Body of pancreas (tissue), 4 donors: ENCODE data around the gene C7orf57. TPM values are rescaled to one million over a fixed set of nuclear protein-coding genes. Genes with fewer than 3 reads are reported as not detected.

ENCODE experiments used
- ATAC-seq: fragments of 150-250 bp; one replicate; pipeline ENCODE4 v1.9.1; 2016
- DNase-seq, 4 donors: peaks; one replicate each; pipeline ENCODE4 v3.0.0-alpha.2; 2019
- H3K27ac ChIP-seq, 4 donors: fragments of 200-600 bp; sonication (generic); 1 replicate in 3 of 4; 2 replicates in 1 of 4; pipeline versions ENCODE4 v1.5.1 to v1.6.1; 2016 to 2019; ENCODE audit warnings: mild to moderate bottlenecking in 1 of 4, mixed read lengths in 1 of 4, moderate library complexity in 1 of 4
- H3K27me3 ChIP-seq, 2 donors: fragments of 200-600 bp; sonication (generic); one replicate each; pipeline ENCODE4 v1.6.0; 2016; ENCODE audit warnings: mild to moderate bottlenecking in 1 of 2
- H3K36me3 ChIP-seq, 2 donors: fragments of 200-600 bp; sonication (generic); replicated peaks in 1 of 2; 2 replicates each; pipeline ENCODE4 v1.5.1; 2016; ENCODE audit warnings: low read depth in 2 of 2; ENCODE audit not compliant: insufficient read depth in 1 of 2
- H3K4me1 ChIP-seq: fragments of 200-600 bp; sonication (generic); one replicate; pipeline ENCODE4 v1.6.0; 2016
- H3K4me3 ChIP-seq, 2 donors: fragments of 200-600 bp; sonication (generic); 1 replicate in 1 of 2; 2 replicates in 1 of 2; pipeline ENCODE4 v1.5.1; 2016 to 2019
- H3K9me3 ChIP-seq, 3 donors: fragments of 200-600 bp; sonication (generic); 1 replicate in 2 of 3; 2 replicates in 1 of 3; pipeline ENCODE4 v1.5.1; 2016
- CTCF ChIP-seq, 7 experiments: fragments of 450-650 bp in 4 of 7; fragments of 200-600 bp in 3 of 7; sonication (generic) in 3 of 7; IDR thresholded peaks; one replicate each; pipeline ENCODE4 v1.5.1; 2016 to 2019; ENCODE audit warnings: antibody characterized with exemption in 7 of 7
- POLR2A ChIP-seq, 3 donors: fragments of 450-650 bp; IDR thresholded peaks; one replicate each; pipeline ENCODE4 v1.6.1; 2016; ENCODE audit warnings: antibody characterized with exemption in 3 of 3, mild to moderate bottlenecking in 2 of 3
- WGBS, 2 donors: methylation state at CpG; one replicate each; pipeline ENCODE4 v1.1.5; 2017; 5-methylcytosine and 5-hydroxymethylcytosine counted together
- intact Hi-C: fragments of 100-400 bp; cut with DNase I; formaldehyde crosslinking; loops from one replicate; pipeline ENCODE4 v1.15.1; 2023
- total RNA-seq, 2 donors: library from RNA; depleted of rRNA; stranded (reverse); fragments of >200 nt; gene quantifications; one replicate each; pipeline ENCODE4 v1.1.0, GENCODE V29; 2016

The C7orf57 gene
- total RNA-seq, 2 donors from 2014 or later, result 0.26 TPM; not detected in 1

- H3K4me1 ChIP-seq, result peaks cover 20% of the 10 kb centered on the region
- no peak for DNase-seq
- no peaks in the 10 kb centered on the region for H3K27me3 ChIP-seq
- no peaks in the 10 kb centered on the region for H3K9me3 ChIP-seq
- no peak overlapping the region for H3K27ac ChIP-seq
- intact Hi-C loops, result loop anchor here (5.0 kb wide), 1 partner anchor 114 kb away; the partner anchor contains the start of gene HUS1
- 82 to 83% methylated on average over 8 to 10 of the region's 10 CpGs for WGBS, 2 donors
- H3K4me3 ChIP-seq, result no peak overlapping the region
- no peaks in the 10 kb centered on the region for H3K36me3 ChIP-seq
- TF ChIP-seq CTCF (IDR thresholded peaks at IDR 0.05) (no peak), POLR2A (IDR thresholded peaks at IDR 0.05) (no peak)
- no peak for ATAC-seq
These were observed 56.4 kb downstream of the C7orf57 start for GRCh38 chr7:48091506-48092433.

GRCh38 chr7:48094861-48095293 is 59.5 kb downstream of the C7orf57 start:
- TF ChIP-seq CTCF (IDR thresholded peaks at IDR 0.05) (no peak), POLR2A (IDR thresholded peaks at IDR 0.05) (no peak)
- H3K27ac ChIP-seq, result no peak overlapping the region
- WGBS, 2 donors, result 90 to 92% methylated on average over 3 of the region's 3 CpGs
- H3K4me3 ChIP-seq, result no peak overlapping the region
- no peaks in the 10 kb centered on the region for H3K9me3 ChIP-seq
- ATAC-seq (no peak), DNase-seq (no peak)
- intact Hi-C loops, result loop anchor here (5.0 kb wide), 1 partner anchor 118 kb away; the partner anchor contains the start of gene HUS1
- H3K36me3 ChIP-seq, result no peaks in the 10 kb centered on the region
- H3K4me1 ChIP-seq, result peaks cover 8% of the 10 kb centered on the region
- H3K27me3 ChIP-seq, result no peaks in the 10 kb centered on the region

GRCh38 chr7:48096273-48096672 is 60.9 kb downstream of the C7orf57 start:
- ATAC-seq, result no peak
- Histone ChIP-seq H3K27ac (peak overlapping the region in 1 of 4 donors; percentile 9), H3K36me3 (peaks cover 0 to 2% of the 10 kb centered on the region in 2 donors), H3K27me3 (no peaks in the 10 kb centered on the region), H3K4me1 (no peaks in the 10 kb centered on the region), H3K4me3 (no peak overlapping the region), H3K9me3 (no peaks in the 10 kb centered on the region)
- 74 to 87% methylated on average over 2 of the region's 2 CpGs for WGBS, 2 donors
- intact Hi-C loops, result no loop called here
- TF ChIP-seq POLR2A (IDR thresholded peaks at IDR 0.05), result no peak
- TF ChIP-seq CTCF (IDR thresholded peaks at IDR 0.05), result no peak
- DNase-seq, result peak in 1 of 4 donors; percentile 35

GRCh38 chr7:48097521-48098231 is 62.3 kb downstream of the C7orf57 start:
- Histone ChIP-seq H3K9me3 (no peaks in the 10 kb centered on the region), H3K36me3 (peaks cover 0 to 7% of the 10 kb centered on the region in 2 donors), H3K4me3 (no peak overlapping the region), H3K27me3 (no peaks in the 10 kb centered on the region), H3K27ac (peak overlapping the region in 1 of 4 donors; percentile 24), H3K4me1 (no peaks in the 10 kb centered on the region)
- DNase-seq (no peak), ATAC-seq (no peak)
- 54 to 74% methylated on average over 6 of the region's 6 CpGs for WGBS, 2 donors
- TF ChIP-seq POLR2A (IDR thresholded peaks at IDR 0.05) (no peak), CTCF (IDR thresholded peaks at IDR 0.05) (no peak)
- intact Hi-C loops, result no loop called here
